CD14-positive monocyte (primary cell): ENCODE data around the gene EDA. TPM values are rescaled to one million over a fixed set of nuclear protein-coding genes. Genes with fewer than 3 reads are reported as not detected.

ENCODE experiments used
- DNase-seq, 3 donors: peaks; one replicate each; pipeline ENCODE4 v3.0.0-alpha.2; 2011 to 2022
- H2AFZ ChIP-seq: 2 replicates; pipeline ENCODE4 v1.6.0; 2012; ENCODE audit warnings: mild to moderate bottlenecking, low read depth, low read length, inconsistent platforms; ENCODE audit not compliant: insufficient read depth, poor library complexity, severe bottlenecking
- H3K27ac ChIP-seq, 2 donors: 1 replicate in 1 of 2; 2 replicates in 1 of 2; pipeline ENCODE4 v1.5.1; 2012 to 2013; ENCODE audit warnings: low read length in 2 of 2, control low read depth in 1 of 2, inconsistent platforms in 1 of 2, low read depth in 1 of 2, mild to moderate bottlenecking in 1 of 2
- H3K27me3 ChIP-seq, 2 donors: one replicate each; pipeline versions ENCODE4 v1.6.0 to v1.6.1; 2011 to 2013; ENCODE audit warnings: low read length in 2 of 2; ENCODE audit not compliant: control insufficient read depth in 2 of 2, insufficient read depth in 2 of 2
- H3K36me3 ChIP-seq, 2 donors: replicated peaks in 1 of 2; 1 replicate in 1 of 2; 2 replicates in 1 of 2; pipeline versions ENCODE4 v1.5.1 to v1.6.1; 2012 to 2013; ENCODE audit warnings: low read length in 2 of 2, control low read depth in 1 of 2, inconsistent platforms in 1 of 2, mild to moderate bottlenecking in 1 of 2; ENCODE audit not compliant: insufficient read depth in 2 of 2, control insufficient read depth in 1 of 2
- H3K4me1 ChIP-seq, 2 donors: 1 replicate in 1 of 2; 2 replicates in 1 of 2; pipeline versions ENCODE4 v1.5.1 to v1.6.1; 2012 to 2013; ENCODE audit warnings: low read length in 2 of 2, control low read depth in 1 of 2, inconsistent platforms in 1 of 2, mild to moderate bottlenecking in 1 of 2, moderate library complexity in 1 of 2; ENCODE audit not compliant: insufficient read depth in 2 of 2, control insufficient read depth in 1 of 2
- H3K4me2 ChIP-seq: replicated peaks from 2 replicates; pipeline ENCODE3; 2012; ENCODE audit warnings: low read length, moderate library complexity, mild to moderate bottlenecking; ENCODE audit not compliant: poor library complexity, severe bottlenecking; ENCODE audit errors: extremely low read depth
- H3K4me3 ChIP-seq, 3 experiments: fragments of 200-600 bp in 1 of 3; sonication (generic) in 1 of 3; replicated peaks in 1 of 3; 1 replicate in 2 of 3; 2 replicates in 1 of 3; pipeline ENCODE4 v1.5.1; 2011 to 2013; ENCODE audit warnings: low read length in 3 of 3, mild to moderate bottlenecking in 3 of 3, control low read depth in 2 of 3, low read depth in 2 of 3, inconsistent platforms in 1 of 3, moderate library complexity in 1 of 3
- H3K79me2 ChIP-seq: 2 replicates; pipeline ENCODE4 v1.6.0; 2012; ENCODE audit warnings: mild to moderate bottlenecking, control low read depth, inconsistent platforms, low read length, moderate library complexity; ENCODE audit not compliant: insufficient read depth
- H3K9ac ChIP-seq: 2 replicates; pipeline ENCODE4 v1.6.0; 2017; ENCODE audit warnings: low read length, mild to moderate bottlenecking; ENCODE audit not compliant: insufficient read depth, poor library complexity, severe bottlenecking
- H3K9me3 ChIP-seq, 2 donors: replicated peaks in 1 of 2; 1 replicate in 1 of 2; 2 replicates in 1 of 2; pipeline versions ENCODE4 v1.5.1 to v1.6.1; 2012 to 2013; ENCODE audit warnings: low read length in 2 of 2, control low read depth in 1 of 2; ENCODE audit not compliant: control insufficient read depth in 1 of 2, insufficient read depth in 1 of 2
- H4K20me1 ChIP-seq: 2 replicates; pipeline ENCODE4 v1.6.0; 2012; ENCODE audit warnings: mild to moderate bottlenecking, low read length, control low read depth, moderate library complexity; ENCODE audit not compliant: insufficient read depth
- H3K27ac Mint-ChIP-seq, 7 donors: one replicate each; pipeline ENCODE4 v1.8.0; 2020; ENCODE audit warnings: mild to moderate bottlenecking in 7 of 7, mixed read lengths in 7 of 7, moderate library complexity in 6 of 7, inconsistent platforms in 2 of 7
- H3K27me3 Mint-ChIP-seq, 3 donors: one replicate each; pipeline ENCODE4 v1.8.0; 2021 to 2022; ENCODE audit warnings: low read depth in 3 of 3, mild to moderate bottlenecking in 3 of 3, mixed read lengths in 3 of 3, moderate library complexity in 3 of 3, inconsistent platforms in 1 of 3
- H3K36me3 Mint-ChIP-seq, 2 donors: one replicate each; pipeline ENCODE4 v1.8.0; 2020; ENCODE audit warnings: mixed read lengths in 2 of 2, inconsistent platforms in 1 of 2, mild to moderate bottlenecking in 1 of 2
- H3K4me1 Mint-ChIP-seq: one replicate; pipeline ENCODE4 v1.8.0; 2020; ENCODE audit warnings: mild to moderate bottlenecking, mixed read lengths
- H3K4me3 Mint-ChIP-seq, 2 donors: one replicate each; pipeline ENCODE4 v1.8.0; 2020; ENCODE audit warnings: mild to moderate bottlenecking in 2 of 2, mixed read lengths in 2 of 2, moderate library complexity in 1 of 2
- H3K9me3 Mint-ChIP-seq, 7 donors: one replicate each; pipeline ENCODE4 v1.8.0; 2020 to 2022; ENCODE audit warnings: mixed read lengths in 7 of 7, mild to moderate bottlenecking in 6 of 7, moderate library complexity in 6 of 7, inconsistent platforms in 2 of 7
- WGBS: methylation state at CpG from one replicate; pipeline ENCODE4 v1.1.5; 2013; ENCODE audit warnings: missing lambda C conversion rate; ENCODE audit not compliant: insufficient coverage; 5-methylcytosine and 5-hydroxymethylcytosine counted together
- intact Hi-C, 2 donors: fragments of 100-400 bp; cut with micrococcal nuclease; formaldehyde crosslinking; loops; one replicate each; pipeline versions ENCODE4 v1.15.0 to v1.15.1; 2023
- polyA plus RNA-seq, 3 donors: library from polyadenylated mRNA; depleted of rRNA in 1 of 3; unstranded in 2 of 3; stranded (reverse) in 1 of 3; fragments of 300-500 nt in 2 of 3; fragments of >200 nt in 1 of 3; fragmentation: Illumina TruSeq in 2 of 3; gene quantifications; 1 replicate in 2 of 3; 2 replicates in 1 of 3; pipeline ENCODE4 v1.2.3, GENCODE V29; 2012 to 2021
- TF ChIP-seq, protein P1 (sequence below): fragments of 200-600 bp; IDR thresholded peaks from one replicate; pipeline ENCODE4 v1.8.0; 2022; ENCODE audit warnings: antibody characterized with exemption, mild to moderate bottlenecking

Gene EDA
- polyA plus RNA-seq, 3 donors, result 0.11 to 0.31 TPM; not detected in 1

DNA sequence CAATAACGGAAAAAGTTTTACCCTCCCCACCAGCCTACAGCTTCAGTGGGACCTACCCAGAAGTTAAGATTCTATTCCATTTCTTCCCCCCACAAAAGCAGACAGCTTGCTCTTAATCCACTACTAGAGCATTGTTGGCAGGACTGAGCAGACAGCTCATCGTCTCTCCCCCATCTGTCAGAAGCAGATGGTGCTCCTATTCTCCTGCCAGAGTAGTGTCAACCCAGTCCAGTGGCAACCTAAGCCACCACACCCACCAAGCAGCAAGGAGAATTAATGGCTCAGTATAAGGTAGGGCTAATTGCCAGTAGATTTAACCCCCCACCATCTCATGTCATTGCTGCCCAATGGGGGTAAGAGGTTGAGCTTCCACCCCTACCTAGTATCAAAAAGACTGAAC, 371.8 kb downstream of the EDA start:
- WGBS, result no CpG with 5 or more reads among the region's 2 CpGs
- no peaks in the 10 kb centered on the region for H3K27me3 ChIP-seq
- intact Hi-C loops, result no loop called here
- H3K27ac ChIP-seq, result no peak overlapping the region
- H3K9ac ChIP-seq, result no peak overlapping the region
- H3K4me2 ChIP-seq, result no peak overlapping the region
- no peaks in the 10 kb centered on the region for H3K4me1 ChIP-seq
- no peak overlapping the region for H3K4me3 ChIP-seq
- Mint-ChIP-seq H3K4me1 (no peaks in the 10 kb centered on the region), H3K36me3 (no peaks in the 10 kb centered on the region), H3K4me3 (no peak overlapping the region), H3K27me3 (peaks cover 0 to 2% (median 0%) of the 10 kb centered on the region in 3 donors), H3K27ac (no peak overlapping the region), H3K9me3 (peaks cover 0 to 4% (median 0%) of the 10 kb centered on the region in 7 donors)
- no peaks in the 10 kb centered on the region for H3K36me3 ChIP-seq
- TF ChIP-seq, protein P1, sequence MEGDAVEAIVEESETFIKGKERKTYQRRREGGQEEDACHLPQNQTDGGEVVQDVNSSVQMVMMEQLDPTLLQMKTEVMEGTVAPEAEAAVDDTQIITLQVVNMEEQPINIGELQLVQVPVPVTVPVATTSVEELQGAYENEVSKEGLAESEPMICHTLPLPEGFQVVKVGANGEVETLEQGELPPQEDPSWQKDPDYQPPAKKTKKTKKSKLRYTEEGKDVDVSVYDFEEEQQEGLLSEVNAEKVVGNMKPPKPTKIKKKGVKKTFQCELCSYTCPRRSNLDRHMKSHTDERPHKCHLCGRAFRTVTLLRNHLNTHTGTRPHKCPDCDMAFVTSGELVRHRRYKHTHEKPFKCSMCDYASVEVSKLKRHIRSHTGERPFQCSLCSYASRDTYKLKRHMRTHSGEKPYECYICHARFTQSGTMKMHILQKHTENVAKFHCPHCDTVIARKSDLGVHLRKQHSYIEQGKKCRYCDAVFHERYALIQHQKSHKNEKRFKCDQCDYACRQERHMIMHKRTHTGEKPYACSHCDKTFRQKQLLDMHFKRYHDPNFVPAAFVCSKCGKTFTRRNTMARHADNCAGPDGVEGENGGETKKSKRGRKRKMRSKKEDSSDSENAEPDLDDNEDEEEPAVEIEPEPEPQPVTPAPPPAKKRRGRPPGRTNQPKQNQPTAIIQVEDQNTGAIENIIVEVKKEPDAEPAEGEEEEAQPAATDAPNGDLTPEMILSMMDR, result no peak
- no peak for DNase-seq
- no peaks in the 10 kb centered on the region for H3K79me2 ChIP-seq
- H4K20me1 ChIP-seq, result no peaks in the 10 kb centered on the region
- H3K9me3 ChIP-seq, result no peaks in the 10 kb centered on the region
- no peak overlapping the region for H2AFZ ChIP-seq

DNA sequence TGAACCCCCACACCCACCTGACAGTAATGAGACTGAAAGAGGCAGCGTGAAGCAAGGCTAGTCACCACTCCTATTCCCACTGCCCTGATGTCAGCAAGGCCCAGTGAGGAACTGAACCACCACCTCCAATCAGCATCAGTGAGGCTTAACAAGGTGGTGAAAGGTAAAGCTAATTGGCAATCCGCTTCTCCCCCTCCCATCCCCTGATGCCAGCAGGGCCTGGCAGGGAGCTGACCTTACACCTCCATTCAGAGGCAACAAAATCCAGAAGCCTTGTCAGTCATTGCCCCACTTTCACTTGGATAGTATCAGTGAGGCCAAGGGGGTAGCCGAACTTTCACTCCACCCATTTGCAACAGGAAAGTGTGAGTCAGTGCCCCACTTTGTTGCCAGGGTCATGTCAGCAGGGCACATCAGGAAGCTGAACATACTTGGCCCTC, 373.1 kb downstream of the EDA start:
- no peaks in the 10 kb centered on the region for H3K27me3 ChIP-seq
- Mint-ChIP-seq H3K36me3 (no peaks in the 10 kb centered on the region), H3K27me3 (peaks cover 0 to 2% (median 0%) of the 10 kb centered on the region in 3 donors), H3K27ac (no peak overlapping the region), H3K9me3 (peaks cover 0 to 4% (median 0%) of the 10 kb centered on the region in 7 donors), H3K4me3 (no peak overlapping the region), H3K4me1 (no peaks in the 10 kb centered on the region)
- TF ChIP-seq, protein P1, result no peak
- no peak overlapping the region for H3K9ac ChIP-seq
- H3K27ac ChIP-seq, result no peak overlapping the region
- H2AFZ ChIP-seq, result no peak overlapping the region
- H3K9me3 ChIP-seq, result no peaks in the 10 kb centered on the region
- no peaks in the 10 kb centered on the region for H3K36me3 ChIP-seq
- no peaks in the 10 kb centered on the region for H3K4me1 ChIP-seq
- no peak for DNase-seq
- H3K4me2 ChIP-seq, result no peak overlapping the region
- H4K20me1 ChIP-seq, result no peaks in the 10 kb centered on the region
- no CpG with 5 or more reads among the region's 3 CpGs for WGBS
- intact Hi-C loops, result no loop called here
- no peak overlapping the region for H3K4me3 ChIP-seq
- H3K79me2 ChIP-seq, result no peaks in the 10 kb centered on the region
